Brain microvascular endothelial cell (primary cell): Measurements from ENCODE around the gene TNS1.

Experiments
- DNase-seq: peaks from one replicate; pipeline ENCODE4 v3.0.0-alpha.2; 2020
- H3K27ac ChIP-seq: fragments of 250-450 bp; sonication (Bioruptor Pico); 2 replicates; pipeline ENCODE4 v1.5.1; 2020; ENCODE audit warnings: mild to moderate bottlenecking, moderate library complexity
- H3K27me3 ChIP-seq: fragments of 250-450 bp; sonication (Bioruptor Pico); replicated peaks from 2 replicates; pipeline ENCODE4 v1.5.1; 2020; ENCODE audit warnings: mild to moderate bottlenecking
- H3K36me3 ChIP-seq: fragments of 250-450 bp; sonication (Bioruptor Pico); replicated peaks from 2 replicates; pipeline ENCODE4 v1.5.1; 2020; ENCODE audit warnings: mild to moderate bottlenecking
- H3K4me3 ChIP-seq: 2 replicates; pipeline ENCODE4 v1.5.1; 2011; ENCODE audit warnings: low read depth, mild to moderate bottlenecking, control low read depth, low read length, moderate library complexity
- in situ Hi-C: cut with HindIII; loops from 2 replicates; pipeline ENCODE4 v1.10.0; 2017; ENCODE audit warnings: low sequenced_read_pairs, low pct_ligation_motif_present
- TF ChIP-seq, protein P1 (sequence below): IDR thresholded peaks from 2 replicates; pipeline ENCODE4 v1.5.1; 2011; ENCODE audit warnings: low read depth, mild to moderate bottlenecking, moderate library complexity, low read length, control low read depth, inconsistent platforms; ENCODE audit errors: missing control alignments

TNS1 gene

DNA sequence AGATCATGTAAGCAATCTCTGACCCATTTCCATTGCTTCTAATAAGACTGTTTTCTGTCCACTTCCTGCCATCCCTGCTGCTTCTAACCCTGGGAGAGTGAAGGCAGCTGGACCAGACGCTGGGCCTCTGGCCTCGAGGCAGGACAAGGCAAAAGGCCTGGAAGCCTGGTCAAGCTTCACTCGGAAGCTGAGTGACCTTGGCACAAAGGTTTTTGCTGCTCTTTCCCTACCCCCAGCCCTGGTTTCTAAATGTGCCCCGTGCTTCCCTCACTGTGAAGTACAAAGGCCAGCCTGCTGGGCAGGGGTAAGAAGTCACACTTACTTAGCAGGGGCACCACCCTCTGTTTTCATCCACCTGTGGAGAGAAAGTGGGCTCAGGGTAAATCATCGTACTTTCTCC is 195.0 kb downstream of the TNS1 start:
- no peak for DNase-seq
- Histone ChIP-seq H3K27ac (no peak overlapping the region), H3K4me3 (no peak overlapping the region), H3K36me3 (peaks cover 37% of the 10 kb centered on the region), H3K27me3 (no peaks in the 10 kb centered on the region)
- TF ChIP-seq, protein P1, sequence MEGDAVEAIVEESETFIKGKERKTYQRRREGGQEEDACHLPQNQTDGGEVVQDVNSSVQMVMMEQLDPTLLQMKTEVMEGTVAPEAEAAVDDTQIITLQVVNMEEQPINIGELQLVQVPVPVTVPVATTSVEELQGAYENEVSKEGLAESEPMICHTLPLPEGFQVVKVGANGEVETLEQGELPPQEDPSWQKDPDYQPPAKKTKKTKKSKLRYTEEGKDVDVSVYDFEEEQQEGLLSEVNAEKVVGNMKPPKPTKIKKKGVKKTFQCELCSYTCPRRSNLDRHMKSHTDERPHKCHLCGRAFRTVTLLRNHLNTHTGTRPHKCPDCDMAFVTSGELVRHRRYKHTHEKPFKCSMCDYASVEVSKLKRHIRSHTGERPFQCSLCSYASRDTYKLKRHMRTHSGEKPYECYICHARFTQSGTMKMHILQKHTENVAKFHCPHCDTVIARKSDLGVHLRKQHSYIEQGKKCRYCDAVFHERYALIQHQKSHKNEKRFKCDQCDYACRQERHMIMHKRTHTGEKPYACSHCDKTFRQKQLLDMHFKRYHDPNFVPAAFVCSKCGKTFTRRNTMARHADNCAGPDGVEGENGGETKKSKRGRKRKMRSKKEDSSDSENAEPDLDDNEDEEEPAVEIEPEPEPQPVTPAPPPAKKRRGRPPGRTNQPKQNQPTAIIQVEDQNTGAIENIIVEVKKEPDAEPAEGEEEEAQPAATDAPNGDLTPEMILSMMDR = no peak
- in situ Hi-C loops = no loop called here

GRCh38 chr2:217807025-217807424 is 195.8 kb downstream of the TNS1 start:
- TF ChIP-seq, protein P1 = no peak
- Histone ChIP-seq H3K4me3 (no peak overlapping the region), H3K27ac (no peak overlapping the region), H3K27me3 (no peaks in the 10 kb centered on the region), H3K36me3 (peaks cover 31% of the 10 kb centered on the region)
- in situ Hi-C loops = no loop called here
- DNase-seq = no peak

- no peak overlapping the region for H3K4me3 ChIP-seq
- in situ Hi-C loops = no loop called here
- peaks cover 26% of the 10 kb centered on the region for H3K36me3 ChIP-seq
- TF ChIP-seq, protein P1 = no peak
- H3K27ac ChIP-seq = no peak overlapping the region
- no peak for DNase-seq
- no peaks in the 10 kb centered on the region for H3K27me3 ChIP-seq
Observed at GRCh38 chr2:217806482-217806765, 196.4 kb downstream of the TNS1 start.

DNA sequence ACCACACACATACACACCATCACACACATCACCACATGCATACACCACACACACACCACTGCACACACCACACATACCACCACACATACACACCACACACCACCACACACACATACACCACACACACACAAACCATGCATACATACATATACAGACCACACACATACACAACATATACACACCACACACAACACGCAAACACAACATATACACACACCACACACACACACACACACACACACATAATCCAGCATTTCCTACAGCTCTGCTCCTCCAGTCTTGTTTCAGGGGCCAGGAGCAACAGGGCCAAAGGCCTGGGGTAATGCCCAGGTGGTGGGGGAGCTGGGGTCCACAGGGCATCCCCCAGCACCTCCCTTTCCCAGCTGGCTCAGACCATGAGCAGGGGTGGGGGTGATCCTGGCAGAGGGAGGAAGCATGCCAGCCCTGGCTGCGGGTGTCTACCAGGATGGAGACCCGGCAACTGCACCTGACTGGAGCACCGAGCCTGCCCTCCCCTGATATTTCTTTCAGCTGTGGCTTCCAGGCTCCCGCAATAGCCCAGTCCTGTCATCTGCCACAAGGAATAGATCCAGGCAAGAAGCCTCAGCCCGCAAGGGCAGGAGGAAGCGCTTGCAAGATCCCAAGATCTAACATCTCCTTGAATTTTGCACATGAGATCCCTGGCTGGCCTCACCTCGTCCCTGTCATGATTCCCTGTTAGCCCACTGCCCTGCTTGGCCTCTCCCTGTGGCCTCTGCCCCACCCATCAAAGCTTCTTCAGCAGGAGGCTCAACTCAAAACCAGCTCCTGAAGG is 196.9 kb downstream of the TNS1 start:
- H3K36me3 ChIP-seq = peaks cover 26% of the 10 kb centered on the region
- TF ChIP-seq, protein P1 = no peak

GRCh38 chr2:217804791-217805667 is 197.8 kb downstream of the TNS1 start:
- DNase-seq = no peak
- H3K4me3 ChIP-seq = no peak overlapping the region
- H3K36me3 ChIP-seq = peaks cover 22% of the 10 kb centered on the region
- in situ Hi-C loops = no loop called here
- H3K27me3 ChIP-seq = no peaks in the 10 kb centered on the region
- TF ChIP-seq, protein P1 = no peak
- H3K27ac ChIP-seq = no peak overlapping the region

More for the DNA sequence above, 196.9 kb downstream of the TNS1 start:
- Histone ChIP-seq H3K4me3 (no peak overlapping the region), H3K27me3 (no peaks in the 10 kb centered on the region), H3K27ac (no peak overlapping the region)
- in situ Hi-C loops = no loop called here
- DNase-seq = no peak
